ENCODE data around the gene ZSWIM5.
"Not testable (repeated sequence)": the region's sequence is repeated elsewhere in the genome, so short reads cannot be mapped to it uniquely, and the experiment has no call there.

The ZSWIM5 gene

DNA sequence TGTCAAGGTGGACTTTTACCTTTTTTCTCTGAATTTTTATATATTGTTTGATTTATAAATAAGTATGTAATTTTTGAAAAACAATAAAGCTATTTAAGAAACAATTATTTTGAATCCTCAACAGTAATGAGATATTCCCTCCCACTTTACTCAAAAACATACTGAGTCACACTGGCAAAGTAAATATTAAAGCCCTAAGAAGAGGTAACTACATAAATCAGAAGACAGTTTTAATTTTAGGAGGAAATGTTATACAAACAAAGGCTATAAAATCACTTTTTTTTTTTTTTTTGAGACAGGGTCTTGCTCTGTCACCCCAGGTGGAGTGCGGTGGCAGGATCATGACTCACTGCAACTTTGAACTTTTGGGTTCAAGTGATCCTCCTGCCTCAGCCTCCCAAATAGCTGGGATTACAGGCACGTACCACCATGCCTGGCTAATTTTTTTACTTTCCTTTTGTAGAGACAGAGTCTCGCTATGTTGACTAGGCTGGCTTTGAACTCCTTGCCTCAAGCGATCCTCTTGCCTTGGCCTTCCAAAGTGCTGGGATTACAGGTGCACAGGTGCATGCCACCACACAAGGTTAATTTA, 36.2 kb downstream of the ZSWIM5 start:
- Histone ChIP-seq H3K4me3 (replicated peaks; ENCODE audit: insufficient read depth, low read length) (no peak overlapping the region), H3K27ac (replicated peaks) (no peak overlapping the region), H3K27me3 (ENCODE audit: insufficient read depth, poor library complexity, severe bottlenecking) (no peaks in the 10 kb centered on the region)
- TF ChIP-seq GABPA (IDR thresholded peaks at IDR 0.05; ENCODE audit: low read depth) (no peak), SPI1 (IDR thresholded peaks at IDR 0.05; ENCODE audit: borderline replicate concordance, low read depth) (no peak), POLR2AphosphoS5 (IDR thresholded peaks at IDR 0.05; ENCODE audit: low read depth) (no peak)
- TF ChIP-seq, protein P1, sequence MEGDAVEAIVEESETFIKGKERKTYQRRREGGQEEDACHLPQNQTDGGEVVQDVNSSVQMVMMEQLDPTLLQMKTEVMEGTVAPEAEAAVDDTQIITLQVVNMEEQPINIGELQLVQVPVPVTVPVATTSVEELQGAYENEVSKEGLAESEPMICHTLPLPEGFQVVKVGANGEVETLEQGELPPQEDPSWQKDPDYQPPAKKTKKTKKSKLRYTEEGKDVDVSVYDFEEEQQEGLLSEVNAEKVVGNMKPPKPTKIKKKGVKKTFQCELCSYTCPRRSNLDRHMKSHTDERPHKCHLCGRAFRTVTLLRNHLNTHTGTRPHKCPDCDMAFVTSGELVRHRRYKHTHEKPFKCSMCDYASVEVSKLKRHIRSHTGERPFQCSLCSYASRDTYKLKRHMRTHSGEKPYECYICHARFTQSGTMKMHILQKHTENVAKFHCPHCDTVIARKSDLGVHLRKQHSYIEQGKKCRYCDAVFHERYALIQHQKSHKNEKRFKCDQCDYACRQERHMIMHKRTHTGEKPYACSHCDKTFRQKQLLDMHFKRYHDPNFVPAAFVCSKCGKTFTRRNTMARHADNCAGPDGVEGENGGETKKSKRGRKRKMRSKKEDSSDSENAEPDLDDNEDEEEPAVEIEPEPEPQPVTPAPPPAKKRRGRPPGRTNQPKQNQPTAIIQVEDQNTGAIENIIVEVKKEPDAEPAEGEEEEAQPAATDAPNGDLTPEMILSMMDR (IDR thresholded peaks at IDR 0.05; ENCODE audit: insufficient read depth, low read length): no peak
- TF ChIP-seq, protein P2, sequence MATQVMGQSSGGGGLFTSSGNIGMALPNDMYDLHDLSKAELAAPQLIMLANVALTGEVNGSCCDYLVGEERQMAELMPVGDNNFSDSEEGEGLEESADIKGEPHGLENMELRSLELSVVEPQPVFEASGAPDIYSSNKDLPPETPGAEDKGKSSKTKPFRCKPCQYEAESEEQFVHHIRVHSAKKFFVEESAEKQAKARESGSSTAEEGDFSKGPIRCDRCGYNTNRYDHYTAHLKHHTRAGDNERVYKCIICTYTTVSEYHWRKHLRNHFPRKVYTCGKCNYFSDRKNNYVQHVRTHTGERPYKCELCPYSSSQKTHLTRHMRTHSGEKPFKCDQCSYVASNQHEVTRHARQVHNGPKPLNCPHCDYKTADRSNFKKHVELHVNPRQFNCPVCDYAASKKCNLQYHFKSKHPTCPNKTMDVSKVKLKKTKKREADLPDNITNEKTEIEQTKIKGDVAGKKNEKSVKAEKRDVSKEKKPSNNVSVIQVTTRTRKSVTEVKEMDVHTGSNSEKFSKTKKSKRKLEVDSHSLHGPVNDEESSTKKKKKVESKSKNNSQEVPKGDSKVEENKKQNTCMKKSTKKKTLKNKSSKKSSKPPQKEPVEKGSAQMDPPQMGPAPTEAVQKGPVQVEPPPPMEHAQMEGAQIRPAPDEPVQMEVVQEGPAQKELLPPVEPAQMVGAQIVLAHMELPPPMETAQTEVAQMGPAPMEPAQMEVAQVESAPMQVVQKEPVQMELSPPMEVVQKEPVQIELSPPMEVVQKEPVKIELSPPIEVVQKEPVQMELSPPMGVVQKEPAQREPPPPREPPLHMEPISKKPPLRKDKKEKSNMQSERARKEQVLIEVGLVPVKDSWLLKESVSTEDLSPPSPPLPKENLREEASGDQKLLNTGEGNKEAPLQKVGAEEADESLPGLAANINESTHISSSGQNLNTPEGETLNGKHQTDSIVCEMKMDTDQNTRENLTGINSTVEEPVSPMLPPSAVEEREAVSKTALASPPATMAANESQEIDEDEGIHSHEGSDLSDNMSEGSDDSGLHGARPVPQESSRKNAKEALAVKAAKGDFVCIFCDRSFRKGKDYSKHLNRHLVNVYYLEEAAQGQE (IDR thresholded peaks at IDR 0.05; ENCODE audit: insufficient replicate concordance, low read depth): no peak
- no peak for DNase-seq (ENCODE audit: low read depth in 1 of 2, low spot score in 1 of 2)

DNA sequence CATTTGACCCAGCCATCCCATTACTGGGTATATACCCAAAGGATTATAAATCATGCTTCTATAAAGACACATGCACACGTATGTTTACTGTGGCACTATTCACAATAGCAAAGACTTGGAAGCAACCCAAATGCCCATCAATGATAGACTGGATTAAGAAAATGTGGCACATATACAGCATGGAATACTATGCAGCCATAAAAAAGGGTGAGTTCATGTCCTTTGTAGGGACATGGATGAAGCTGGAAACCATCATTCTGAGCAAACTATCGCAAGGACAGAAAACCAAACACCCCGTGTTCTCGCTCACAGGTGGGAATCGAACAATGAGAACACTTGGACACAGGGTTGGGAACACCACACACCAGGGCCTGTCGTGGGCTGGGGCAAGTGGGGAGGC, 38.5 kb downstream of the ZSWIM5 start:
- not testable (repeated sequence) for DNase-seq (ENCODE audit: low read depth in 1 of 2, low spot score in 1 of 2); H3K27ac ChIP-seq (replicated peaks)

DNA sequence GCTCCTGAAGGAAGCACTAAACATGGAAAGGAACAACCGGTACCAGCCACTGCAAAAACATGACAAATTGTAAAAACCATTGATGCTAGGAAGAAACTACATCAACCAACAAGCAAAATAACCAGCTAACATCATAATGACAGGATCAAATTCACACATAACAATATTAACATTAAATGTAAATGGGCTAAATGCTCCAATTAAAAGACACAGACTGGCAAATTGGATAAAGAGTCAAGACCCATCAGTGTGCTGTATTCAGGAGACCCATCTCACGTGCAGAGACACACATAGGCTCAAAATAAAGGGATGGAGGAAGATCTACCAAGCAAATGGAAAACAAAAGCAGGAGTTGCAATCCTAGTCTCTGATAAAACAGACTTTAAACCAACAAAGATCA, 42.1 kb downstream of the ZSWIM5 start:
- not testable (repeated sequence) for DNase-seq (ENCODE audit: low read depth in 1 of 2, low spot score in 1 of 2); H3K27me3 ChIP-seq (ENCODE audit: insufficient read depth, poor library complexity, severe bottlenecking); H3K4me3 ChIP-seq (replicated peaks; ENCODE audit: insufficient read depth, low read length); H3K27ac ChIP-seq (replicated peaks)

More for the DNA sequence above, 38.5 kb downstream of the ZSWIM5 start:
- H3K27me3 ChIP-seq (ENCODE audit: insufficient read depth, poor library complexity, severe bottlenecking); H3K4me3 ChIP-seq (replicated peaks; ENCODE audit: insufficient read depth, low read length): not testable (repeated sequence)

DNA sequence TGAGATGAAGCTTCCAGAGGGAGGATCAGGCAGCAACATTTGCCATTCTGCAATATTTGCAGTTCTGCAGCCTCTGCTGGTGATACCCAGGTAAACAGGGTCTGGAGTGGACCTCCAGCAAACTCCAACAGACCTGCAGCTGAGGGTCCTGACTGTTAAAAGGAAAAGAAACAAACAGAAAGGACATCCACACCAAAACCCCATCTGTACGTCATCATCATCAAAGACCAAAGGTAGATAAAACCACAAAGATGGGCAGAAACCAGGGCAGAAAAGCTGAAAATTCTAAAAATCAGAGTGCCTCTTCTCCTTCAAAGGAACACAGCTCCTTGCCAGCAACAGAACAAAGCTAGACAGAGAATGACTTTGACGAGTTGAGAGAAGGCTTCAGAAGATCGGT, 43.3 kb downstream of the ZSWIM5 start:
- DNase-seq (ENCODE audit: low read depth in 1 of 2, low spot score in 1 of 2); H3K4me3 ChIP-seq (replicated peaks; ENCODE audit: insufficient read depth, low read length); H3K27me3 ChIP-seq (ENCODE audit: insufficient read depth, poor library complexity, severe bottlenecking); H3K27ac ChIP-seq (replicated peaks): not testable (repeated sequence)

DNA sequence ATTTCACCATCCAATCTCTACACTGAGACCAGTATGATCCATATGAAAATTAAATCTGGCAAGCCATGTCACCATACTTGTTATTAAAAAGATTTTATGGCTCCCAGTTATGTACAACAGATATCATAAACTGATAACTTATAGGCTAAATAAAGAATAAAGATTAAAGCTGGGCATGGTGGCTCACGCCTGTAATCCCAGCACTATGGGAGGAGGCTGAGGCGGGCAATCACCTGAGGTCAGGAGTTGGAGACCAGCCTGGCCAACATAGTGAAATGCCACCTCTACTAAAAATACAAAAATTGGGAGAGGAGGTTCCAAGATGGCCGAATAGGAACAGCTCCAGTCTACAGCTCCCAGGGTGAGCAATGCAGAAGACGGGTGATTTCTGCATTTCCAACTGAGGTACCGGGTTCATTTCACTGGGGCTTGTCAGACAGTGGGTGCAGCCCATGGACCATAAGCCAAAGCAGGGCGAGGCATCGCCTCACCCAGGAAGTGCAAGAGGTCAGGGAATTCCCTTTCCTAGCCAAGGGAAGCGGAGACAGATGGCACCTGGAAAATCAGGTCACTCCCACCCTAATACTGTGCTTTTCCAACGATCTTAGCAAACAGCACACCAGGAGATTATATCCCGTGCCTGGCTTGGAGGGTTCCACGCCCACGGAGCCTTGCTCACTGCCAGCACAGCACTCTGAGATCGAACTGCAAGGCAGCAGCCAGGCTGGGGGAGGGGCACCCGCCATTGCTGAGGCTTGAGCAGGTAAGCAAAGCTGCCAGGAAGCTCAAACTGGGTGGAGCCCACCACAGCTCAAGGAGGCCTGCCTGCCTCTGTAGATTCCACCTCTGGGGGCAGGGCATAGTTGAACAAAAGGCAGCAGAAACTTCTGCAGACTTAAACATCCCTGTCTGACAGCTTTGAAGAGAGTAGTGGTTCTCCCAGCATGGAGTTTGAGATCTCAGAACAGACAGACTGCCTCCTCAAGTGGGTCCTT, 44.1 kb downstream of the ZSWIM5 start:
- H3K27ac ChIP-seq (replicated peaks); H3K27me3 ChIP-seq (ENCODE audit: insufficient read depth, poor library complexity, severe bottlenecking); H3K4me3 ChIP-seq (replicated peaks; ENCODE audit: insufficient read depth, low read length); DNase-seq (ENCODE audit: low read depth in 1 of 2, low spot score in 1 of 2): not testable (repeated sequence)

DNA sequence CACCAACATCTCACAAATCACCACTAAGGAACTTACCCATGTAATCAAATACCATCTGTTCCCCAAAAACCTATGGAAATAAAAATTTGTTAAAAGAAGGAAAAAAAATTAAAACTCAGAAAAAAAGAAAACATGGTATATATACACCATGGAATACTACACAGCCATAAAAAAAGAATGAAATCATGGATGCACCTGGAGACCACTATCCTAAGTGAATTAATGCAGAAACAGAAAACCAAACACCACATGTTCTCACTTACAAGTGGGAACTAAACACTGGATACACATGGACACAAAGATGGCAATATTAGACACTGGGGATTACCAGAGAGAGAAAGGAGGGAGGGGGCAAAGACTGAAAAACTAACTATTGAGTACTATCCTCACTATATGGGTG, 50.4 kb downstream of the ZSWIM5 start:
- H3K4me3 ChIP-seq (replicated peaks; ENCODE audit: insufficient read depth, low read length): no peak overlapping the region
- H3K27ac ChIP-seq (replicated peaks): no peak overlapping the region
- DNase-seq (ENCODE audit: low read depth in 1 of 2, low spot score in 1 of 2): no peak
- TF ChIP-seq SPI1 (IDR thresholded peaks at IDR 0.05; ENCODE audit: borderline replicate concordance, low read depth) (no peak), GABPA (IDR thresholded peaks at IDR 0.05; ENCODE audit: low read depth) (no peak), POLR2AphosphoS5 (IDR thresholded peaks at IDR 0.05; ENCODE audit: low read depth) (no peak)
- TF ChIP-seq, protein P2 (IDR thresholded peaks at IDR 0.05; ENCODE audit: insufficient replicate concordance, low read depth): no peak
- TF ChIP-seq, protein P1 (IDR thresholded peaks at IDR 0.05; ENCODE audit: insufficient read depth, low read length): no peak
- no peaks in the 10 kb centered on the region for H3K27me3 ChIP-seq (ENCODE audit: insufficient read depth, poor library complexity, severe bottlenecking)
